ENCODE results near the gene SCAP.
"Not testable (repeated sequence)": the region's sequence is repeated elsewhere in the genome, so short reads cannot be mapped to it uniquely, and the experiment has no call there.

Gene SCAP

DNA sequence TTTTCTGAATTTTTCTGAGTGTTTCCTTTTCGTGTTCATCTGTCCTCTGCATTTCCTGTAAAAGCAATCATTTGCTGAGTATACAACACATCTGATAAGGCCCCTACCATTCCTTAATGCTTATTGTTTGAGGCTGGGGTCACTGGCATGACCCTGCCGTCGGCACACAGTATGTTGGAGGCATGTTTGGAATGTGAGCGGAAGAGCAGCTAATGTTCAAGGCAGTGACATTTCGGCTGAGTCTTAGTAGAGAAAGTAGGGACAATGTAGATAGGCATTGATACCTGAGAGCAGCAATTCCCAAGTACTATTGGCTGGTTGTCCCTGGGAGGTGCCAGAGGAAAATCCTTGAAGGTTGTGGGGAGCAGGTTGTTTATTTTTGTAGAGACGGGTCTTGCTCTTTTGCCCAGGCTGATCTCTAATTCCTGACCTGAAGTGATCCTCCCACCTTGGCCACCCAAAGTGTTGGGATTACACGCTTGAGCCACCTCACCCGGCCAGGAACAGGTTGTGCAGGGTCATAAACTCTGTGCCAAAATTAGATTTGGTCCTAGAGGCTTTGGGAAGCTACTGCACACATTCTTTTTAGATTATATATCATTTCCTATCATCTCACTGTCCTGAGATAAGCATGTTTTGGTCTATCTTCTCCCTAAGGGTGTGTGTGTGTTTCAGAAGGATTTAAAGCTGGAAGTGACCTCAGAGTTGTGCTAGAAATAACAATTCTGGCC lies 81.4 kb downstream of the SCAP start:
- DNase-seq = no peak

DNA sequence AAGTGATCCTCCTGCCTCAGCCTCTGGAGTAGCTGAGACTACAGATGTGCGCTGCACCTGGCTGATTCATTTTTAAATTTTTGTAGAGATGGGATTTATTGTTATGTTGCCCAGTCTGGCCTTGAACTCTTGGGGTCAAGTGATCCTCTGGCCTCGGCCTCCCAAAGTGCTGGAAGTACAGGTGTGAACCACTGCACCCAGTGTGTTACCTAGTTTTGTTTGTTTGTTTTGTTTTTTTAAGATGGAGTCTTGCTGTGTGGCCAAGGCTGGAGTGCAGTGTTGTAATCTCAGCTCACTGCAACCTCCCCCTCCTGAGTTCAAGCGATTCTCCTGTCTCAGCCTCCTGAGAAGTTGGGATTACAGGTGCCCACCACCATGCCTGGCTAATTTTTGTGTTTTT lies 82.8 kb downstream of the SCAP start:
- DNase-seq = no peak

DNA sequence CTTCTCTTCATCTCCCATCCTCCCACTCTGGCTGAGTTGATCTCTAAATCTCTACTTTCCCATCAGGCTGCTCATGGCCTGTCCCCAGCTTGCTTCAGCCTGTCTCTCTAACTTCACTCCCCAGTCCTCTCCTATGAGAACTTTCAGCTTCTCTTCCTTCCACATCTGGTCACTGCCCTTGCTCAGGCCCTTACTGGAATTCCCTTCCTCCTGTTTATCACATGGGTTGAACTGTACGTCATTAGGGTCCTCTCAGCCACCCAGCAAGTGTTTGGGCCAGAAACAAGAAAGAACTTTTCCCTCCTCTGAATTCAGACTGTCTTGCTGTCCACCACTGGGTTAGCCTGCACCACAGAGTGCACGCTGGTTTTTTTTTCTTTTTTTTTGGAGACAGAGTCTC lies 89.9 kb downstream of the SCAP start:
- DNase-seq = no peak

DNA sequence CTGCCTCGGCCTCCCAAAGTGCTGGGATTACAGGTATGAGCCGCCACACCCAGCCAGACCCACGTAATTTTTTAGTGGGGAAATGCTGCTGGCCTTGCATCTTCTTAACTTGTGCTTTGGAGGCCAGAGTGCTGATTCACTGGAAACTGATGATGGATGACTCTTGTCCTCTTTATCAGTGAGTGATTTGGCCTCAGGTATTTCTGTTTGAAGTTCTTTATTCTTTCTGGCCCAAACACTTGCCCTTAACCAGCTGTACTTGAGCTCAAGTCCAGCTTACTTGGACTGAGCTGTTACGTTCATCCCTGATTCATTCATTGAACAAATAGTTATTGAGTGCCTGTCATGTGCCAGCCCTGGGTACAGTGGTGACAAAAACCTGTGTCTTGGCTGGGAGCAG lies 90.7 kb downstream of the SCAP start:
- no peak for DNase-seq

DNA sequence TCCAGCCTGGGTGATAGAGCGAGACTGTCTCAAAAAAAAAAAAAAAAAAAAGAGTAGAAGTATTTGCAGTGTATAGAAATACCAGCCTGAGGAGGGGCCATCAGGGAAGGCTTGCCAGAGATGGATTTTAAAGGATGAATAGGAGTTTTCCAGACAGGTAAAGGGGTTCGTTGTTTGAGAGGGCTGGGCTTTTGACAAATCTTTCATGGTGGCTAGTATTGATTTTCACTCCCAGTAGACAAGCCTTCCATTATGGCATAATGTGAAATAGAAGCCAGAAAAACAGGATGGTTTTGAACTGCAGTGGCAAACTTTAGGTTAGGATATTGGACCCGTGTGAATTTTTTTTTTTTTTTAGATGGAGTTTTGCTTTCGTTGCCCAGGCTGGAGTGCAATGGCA lies 91.3 kb downstream of the SCAP start:
- DNase-seq = no peak

DNA sequence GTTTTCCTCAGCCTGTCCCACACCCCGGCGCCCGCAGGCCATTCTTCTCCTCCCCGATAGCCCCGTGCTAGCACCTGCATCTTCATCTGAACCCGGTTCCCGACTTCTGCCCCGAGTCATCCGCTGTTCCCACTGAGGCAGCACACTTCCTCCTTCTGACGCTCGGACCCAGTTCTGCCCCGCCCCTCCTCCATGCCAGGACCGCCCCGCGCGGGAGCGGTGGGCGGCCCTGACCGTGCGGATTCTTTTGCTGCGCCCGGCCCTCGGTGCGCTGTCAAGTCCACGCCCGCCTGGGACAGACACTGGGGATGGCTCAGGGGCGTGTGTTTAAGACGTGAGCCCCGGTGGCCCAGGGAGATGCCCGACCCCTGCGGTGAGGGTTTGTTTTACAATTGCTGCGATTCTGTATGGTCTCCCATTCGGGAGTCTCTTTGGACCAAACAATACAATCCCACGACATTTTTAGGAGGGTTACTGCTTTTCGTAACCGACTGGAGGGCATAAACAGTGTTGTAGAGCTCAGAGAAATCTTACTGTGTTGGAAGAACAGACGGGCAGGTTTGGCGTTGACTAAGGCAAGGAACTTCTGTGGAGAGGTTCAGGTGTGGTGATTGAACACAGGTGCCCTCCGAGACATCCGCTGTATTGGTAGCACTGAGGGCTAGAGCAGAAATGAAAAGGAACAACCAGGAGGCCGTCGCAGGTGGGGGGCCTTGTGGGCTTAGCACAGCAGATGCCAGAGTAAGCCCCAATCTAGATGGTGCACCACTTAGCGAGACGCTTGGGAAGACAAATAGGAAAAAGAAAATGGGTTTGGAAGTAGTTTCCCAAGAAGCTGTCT lies 94.2 kb downstream of the SCAP start:
- peak; percentile 61 for DNase-seq

DNA sequence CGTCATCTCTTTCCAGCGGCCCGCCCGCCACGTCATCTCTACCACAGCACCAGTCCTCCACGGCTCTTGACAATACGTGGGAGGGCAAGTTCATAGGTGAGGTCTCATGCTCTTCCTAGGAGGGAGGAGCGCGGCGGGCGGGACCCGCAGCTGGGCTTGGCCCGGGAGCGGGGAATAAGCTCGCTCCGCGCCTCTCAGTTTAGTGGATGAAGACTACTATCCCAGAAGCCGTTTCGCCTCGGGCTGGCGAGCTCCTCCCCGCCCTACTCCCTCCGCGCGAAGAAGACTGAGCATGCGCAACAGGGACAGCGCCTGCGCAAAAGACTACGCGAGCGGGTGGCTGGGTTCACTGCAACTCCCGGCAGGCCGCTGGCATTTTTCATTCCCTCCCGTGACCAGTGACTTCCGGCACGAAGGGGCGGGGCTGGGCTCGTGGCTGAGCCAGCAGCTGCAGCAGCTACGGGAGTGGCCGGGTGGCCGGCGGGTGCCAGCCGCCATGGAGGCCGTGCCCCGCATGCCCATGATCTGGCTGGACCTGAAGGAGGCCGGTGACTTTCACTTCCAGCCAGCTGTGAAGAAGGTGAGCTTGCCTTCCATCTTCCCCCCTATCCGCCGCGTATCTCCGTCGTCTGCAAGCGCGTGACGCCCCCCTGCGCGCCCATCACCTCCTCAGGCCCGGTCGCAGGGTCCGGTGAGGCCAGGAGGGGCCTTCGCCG lies 95.0 kb downstream of the SCAP start, which contains the start of gene PTPN23:
Gene PTPN23 (plus strand): TSS at position 421 of the 716 bp plus-strand sequence. CDS start 76 bp downstream, at position 497.
- DNase-seq = peak; percentile 97

DNA sequence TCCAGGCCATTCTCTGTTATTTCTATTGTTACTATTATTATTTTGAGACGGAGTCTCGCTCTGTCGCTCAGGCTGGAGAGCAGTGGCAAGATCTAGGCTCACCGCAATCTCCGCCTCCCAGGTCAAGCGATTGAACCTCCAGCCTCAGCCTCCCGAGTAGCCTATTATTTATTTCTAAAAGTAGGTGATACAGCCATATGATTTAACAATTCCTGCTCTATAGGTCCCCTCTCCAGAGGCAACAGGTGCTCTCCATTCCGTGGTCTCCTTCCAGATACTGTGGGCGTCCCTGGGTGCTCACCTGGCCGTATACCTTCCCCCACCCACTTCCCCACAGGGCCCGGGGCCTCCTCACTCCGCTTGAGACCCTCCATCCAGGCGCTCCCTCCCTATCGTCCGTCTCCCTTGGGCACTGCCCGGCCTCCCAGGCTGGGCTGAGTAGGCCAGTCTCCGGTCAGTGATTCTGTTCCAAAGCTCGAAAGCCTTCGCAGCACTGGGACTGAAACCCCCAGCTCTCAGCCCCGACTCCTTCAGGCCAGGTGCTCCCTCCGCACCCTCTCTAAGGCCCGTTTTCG lies 95.6 kb downstream of the SCAP start:
- DNase-seq = peak; percentile 37

DNA sequence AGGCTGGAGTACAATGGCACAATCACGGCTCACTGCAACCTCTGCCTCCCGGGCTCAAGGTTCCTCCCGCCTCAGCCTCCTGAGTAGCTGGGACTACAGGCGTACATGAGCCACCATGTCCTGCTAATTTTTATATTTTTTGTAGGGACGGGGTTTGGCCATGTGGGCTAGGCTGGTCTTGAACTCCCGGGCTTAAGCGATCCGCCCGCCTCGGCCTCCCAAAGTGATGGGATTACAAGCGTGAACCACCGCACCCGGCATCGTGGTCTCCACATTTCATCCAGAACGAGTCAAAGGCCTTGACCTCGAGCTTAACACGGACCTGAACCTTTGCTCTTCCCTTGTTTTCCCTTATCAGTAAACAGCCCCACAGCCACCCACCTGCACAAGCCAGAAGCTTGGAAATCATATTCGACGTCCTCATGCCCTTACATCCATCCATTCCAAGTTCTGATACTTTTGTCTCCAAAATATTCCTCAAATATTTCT lies 96.3 kb downstream of the SCAP start:
- DNase-seq = no peak

DNA sequence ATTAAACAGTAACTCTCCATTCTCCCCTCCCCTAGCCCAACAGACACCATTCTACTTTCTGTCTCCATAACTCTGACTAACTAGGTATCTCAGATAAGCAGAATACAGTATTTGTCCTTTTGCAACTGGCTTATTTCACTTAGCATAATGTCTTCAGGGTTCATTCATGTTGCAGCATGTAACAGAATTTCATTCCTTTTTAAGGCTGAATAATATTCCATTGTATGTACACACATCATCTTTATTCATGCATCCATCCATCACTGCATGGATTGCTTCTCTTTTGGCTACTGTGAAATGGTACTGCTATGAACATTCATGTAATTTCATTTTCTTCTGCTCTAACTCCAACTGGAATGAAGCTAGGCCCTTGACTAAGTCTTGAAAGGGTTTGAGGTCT lies 96.9 kb downstream of the SCAP start:
- no peak for DNase-seq

DNA sequence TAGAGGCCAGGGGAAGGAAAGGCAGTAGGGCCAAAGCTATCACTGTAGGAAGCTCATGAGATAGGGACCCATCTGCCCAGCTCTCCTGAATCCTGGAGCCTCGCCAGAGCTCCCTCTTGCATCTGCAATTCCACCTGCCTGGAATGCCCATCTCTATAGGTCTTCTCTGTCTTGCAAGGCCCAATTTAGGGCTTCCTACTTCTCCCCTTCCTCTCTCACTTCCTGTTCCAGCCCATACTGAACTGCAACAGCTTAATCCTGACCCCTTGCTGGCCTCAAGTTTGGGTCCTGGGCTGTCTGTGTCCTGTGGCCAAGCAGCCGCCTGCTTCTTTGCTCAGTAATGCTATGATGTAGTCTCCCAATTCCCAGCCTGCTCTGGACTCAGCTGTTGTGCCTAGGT lies 98.6 kb downstream of the SCAP start:
- no peak for DNase-seq

DNA sequence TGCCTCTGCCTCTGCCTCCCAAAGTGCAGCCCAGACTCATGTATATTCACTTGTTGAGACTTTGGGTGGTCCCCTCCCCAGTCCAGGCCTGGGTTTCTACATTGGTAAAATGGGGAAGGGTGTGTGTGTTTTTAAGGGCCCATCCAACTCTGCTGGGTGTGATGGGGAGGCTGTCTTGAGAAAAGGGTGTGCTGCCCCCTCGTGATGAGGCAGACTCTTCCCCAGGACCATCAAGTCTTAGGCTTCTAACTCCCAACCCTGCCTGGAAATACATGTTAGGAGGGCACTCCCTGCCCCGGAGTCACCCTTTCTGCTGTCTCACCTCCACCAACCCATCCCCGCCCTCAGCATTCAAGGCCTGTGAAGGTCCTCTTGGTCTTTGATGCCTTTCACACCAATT lies 99.3 kb downstream of the SCAP start:
- no peak for DNase-seq

DNA sequence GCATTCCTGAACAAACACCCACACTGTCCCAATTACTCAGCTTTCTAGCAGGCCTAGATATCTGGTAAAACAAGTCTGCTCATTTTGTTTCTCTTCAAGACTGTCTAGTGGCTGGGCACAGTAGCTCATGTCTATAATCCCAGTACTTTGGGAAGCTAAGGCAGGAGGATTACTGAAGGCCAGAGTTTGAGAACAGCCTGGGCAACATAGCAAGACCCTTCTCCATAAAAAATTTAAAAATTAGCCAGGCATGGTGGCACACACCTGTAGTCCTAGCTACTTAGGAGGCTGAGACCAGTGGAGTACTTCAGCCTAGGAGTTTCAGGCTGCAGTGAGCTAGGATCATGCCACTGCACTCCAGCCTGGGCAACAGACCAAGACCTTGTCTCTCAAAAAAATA lies 101.2 kb downstream of the SCAP start:
- DNase-seq = no peak

DNA sequence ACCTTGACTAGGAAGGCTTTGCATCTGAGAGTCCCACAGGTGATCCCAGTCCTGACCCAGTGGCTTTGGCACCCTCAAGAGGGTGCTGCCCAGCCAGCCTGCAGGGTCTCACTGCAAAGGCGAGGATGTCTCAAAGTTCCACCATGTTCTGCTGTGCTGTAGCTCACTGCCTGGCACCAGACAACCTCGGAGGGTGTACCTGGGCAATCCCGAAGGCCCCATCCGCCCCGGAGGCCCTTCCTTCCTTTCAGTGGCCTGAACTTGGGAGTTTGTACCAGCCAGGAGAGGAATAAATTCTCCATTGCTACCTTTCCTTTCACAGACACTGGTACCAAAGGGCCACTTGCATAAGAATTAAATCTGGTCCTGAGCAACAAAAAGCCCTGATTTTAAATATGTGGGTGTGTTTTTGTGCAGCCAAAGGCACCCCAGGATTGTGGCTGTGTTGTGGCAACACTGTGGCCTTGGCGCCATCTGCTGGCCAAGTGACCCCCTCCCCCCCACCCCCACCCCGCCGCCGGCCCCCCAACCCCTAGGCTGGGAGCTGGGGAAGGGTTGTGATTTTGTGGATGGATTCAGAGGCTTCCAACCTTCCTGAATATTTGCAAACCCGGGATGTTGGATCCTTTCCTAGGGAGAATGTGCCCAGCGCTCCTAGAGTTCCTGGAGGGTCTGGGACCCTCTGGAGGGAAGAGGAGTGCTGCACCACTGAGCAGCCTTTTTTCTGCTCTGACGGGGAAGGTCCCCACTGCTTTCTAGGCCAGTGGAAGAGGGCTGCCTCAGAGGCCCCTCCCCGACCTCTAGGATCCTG lies 104.6 kb downstream of the SCAP start:
- no peak for DNase-seq

DNA sequence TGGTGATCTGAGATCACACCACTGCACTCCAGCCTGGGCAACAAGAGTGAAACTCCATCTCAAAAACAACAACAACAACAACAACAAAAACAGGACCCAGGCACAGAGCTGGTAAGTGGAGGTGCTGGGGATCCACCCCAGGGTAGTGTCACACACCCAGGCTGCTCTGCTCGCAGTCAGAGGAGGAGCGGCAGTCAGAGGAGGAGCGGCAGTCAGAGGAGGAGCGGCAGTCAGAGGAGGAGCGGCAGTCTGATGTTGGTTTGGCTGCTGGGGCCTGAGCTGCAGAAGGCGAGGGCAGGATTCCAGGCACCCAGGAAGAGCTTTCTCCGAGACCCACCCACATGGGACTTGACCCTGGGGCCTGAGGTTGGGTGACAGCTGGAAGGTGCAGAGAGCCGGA lies 105.7 kb downstream of the SCAP start:
- not testable (repeated sequence) for DNase-seq

DNA sequence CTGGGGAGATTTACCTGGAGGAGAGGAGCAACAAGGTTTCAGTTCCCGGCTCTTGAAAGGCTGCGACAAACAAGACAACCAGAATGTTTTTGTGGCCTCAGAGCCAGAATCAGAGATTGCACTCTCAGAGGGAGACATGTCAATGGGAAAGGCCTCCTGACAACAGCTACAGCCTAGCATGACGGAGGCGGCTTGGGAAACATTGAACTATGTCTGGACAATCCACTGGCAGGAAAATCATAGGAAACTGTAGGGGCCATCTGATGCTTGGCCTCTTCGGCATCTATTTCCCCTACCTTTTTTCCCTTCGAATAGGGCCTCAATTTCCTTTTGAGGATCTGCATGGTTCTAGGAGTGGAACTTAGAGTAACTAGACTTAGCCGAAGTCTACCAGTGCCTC lies 108.1 kb downstream of the SCAP start:
- no peak for DNase-seq

DNA sequence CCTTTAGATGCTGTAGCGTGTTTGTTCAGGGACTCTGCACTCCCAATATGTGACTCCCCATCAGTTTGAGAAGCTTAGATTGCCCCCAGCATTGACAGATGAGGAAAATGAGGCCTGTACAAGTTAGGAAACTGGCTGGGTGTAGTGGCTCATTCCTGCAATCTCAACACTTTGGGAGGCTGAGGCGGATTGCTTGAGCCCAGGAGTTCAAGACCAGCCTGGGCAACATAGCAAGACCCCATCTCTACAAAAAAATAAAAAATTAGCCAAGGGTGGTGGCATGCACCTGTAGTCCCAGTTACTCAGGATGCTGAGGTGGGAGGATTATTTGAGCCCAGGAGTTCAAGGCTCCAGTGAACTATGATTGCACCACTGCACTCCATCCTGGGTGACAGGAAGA lies 108.9 kb downstream of the SCAP start:
- no peak for DNase-seq

DNA sequence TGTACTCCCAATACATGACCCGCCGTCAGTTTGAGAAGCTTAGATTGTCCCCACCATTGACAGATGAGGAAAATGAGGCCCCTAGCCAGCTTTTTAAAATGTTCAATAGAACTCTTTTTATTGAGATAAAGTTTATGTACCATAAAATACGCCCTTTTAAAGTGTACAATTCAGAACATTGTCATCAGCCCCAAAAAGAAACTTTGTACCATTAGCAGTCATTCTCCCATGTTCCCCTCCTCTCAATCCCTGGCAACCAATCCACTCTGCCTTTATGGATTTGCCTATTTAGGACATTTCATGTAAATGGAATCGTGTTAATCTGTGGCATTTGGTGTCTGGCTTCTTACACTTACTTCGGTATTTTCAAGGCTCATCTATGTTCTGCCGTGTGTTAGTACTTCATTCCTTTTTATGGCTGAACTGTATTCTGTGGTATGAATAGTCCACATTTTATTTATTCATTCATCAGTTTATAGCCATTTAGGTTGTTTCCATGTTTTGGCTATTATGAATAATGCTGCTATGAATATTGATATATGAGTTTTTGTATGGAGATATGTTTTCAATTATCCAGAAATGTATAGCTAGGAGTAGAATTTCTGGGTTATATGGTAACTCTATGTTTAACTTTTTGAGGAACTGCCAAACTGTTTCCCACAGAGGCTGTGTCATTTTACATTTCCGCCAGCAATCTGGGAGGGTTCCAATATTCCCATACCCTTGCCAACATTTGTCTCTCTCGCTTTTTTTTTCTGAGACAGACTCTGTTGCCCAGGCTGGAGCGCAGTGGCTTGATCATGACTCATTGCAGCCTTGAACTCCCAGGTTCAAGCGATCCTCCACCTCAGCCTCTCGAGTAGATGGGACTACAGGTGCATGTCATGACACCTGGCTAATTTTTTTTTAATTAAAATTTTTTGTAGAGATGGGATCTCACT lies 110.3 kb downstream of the SCAP start:
- DNase-seq = no peak

All from NCI-H1092 treated with DMSO at 0.1 percent for 48 hours (cell line).